ENCODE measurements around the gene ELF2. TPM values are rescaled to one million over a fixed set of nuclear protein-coding genes. Genes with fewer than 3 reads are reported as not detected.

The ELF2 gene
- total RNA-seq, 4 donors from 2014 or later = 32.0 to 92.0 (median 48.5) TPM

DNA sequence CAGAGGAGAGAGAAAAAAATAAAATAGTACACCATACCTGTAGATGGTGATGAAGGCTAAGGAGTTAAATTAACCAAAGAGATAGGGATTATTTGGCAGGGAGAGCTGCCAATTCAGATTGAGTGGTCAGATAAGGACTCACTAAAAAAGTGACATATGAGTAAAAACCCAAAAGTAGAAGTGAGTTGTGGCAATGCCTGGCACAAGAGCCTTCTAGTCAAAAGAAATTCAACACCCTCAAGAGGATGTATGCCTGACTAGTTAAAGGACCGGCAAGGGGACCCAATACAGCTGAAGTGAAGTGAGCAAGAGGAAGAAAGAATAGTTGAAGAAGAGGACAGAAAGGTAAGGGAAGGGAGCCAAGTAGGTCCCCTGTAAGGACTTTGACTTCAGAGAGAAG lies 34.9 kb downstream of the ELF2 start:
- 66% methylated on average over 1 of the region's 1 CpG for WGBS
- no peaks in the 10 kb centered on the region for H3K36me3 ChIP-seq

DNA sequence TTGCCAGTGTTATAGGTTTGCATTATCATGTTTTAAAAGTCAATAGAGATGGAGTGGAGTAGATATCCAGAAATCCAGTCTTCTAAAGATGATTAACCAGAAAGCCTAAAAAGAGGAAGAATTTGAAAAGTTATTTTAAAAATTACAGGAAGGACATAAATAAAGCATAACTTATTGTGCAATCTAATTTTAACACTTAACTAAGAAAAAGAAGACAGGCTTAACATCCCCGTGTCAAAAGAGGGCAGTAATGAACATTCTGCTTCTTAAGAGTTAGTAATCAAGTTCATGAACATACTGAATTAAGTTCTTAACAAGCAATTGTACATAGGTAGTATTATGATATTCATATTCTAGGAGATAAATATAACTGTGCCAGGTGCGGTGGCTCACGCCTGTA lies 39.3 kb downstream of the ELF2 start:
- Histone ChIP-seq H3K27ac (no peak overlapping the region), H3K4me1 (peaks cover 7% of the 10 kb centered on the region), H3K36me3 (peaks cover 23% of the 10 kb centered on the region), H3K27me3 (no peaks in the 10 kb centered on the region), H3K4me3 (no peak overlapping the region), H3K9me3 (no peaks in the 10 kb centered on the region)
- no peak for DNase-seq (ENCODE audit: low spot score in 2 of 2)
- 96% methylated on average over 3 of the region's 3 CpGs for WGBS
- TF ChIP-seq EP300 (IDR thresholded peaks at IDR 0.05) (no peak), POLR2AphosphoS5 (IDR thresholded peaks at IDR 0.05) (no peak), POLR2A (IDR thresholded peaks at IDR 0.05) (no peak)
- TF ChIP-seq, protein P1, sequence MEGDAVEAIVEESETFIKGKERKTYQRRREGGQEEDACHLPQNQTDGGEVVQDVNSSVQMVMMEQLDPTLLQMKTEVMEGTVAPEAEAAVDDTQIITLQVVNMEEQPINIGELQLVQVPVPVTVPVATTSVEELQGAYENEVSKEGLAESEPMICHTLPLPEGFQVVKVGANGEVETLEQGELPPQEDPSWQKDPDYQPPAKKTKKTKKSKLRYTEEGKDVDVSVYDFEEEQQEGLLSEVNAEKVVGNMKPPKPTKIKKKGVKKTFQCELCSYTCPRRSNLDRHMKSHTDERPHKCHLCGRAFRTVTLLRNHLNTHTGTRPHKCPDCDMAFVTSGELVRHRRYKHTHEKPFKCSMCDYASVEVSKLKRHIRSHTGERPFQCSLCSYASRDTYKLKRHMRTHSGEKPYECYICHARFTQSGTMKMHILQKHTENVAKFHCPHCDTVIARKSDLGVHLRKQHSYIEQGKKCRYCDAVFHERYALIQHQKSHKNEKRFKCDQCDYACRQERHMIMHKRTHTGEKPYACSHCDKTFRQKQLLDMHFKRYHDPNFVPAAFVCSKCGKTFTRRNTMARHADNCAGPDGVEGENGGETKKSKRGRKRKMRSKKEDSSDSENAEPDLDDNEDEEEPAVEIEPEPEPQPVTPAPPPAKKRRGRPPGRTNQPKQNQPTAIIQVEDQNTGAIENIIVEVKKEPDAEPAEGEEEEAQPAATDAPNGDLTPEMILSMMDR (IDR thresholded peaks at IDR 0.05) = no peak

More for the DNA sequence above, 34.9 kb downstream of the ELF2 start:
- H3K27ac ChIP-seq = no peak overlapping the region
- DNase-seq (ENCODE audit: low spot score in 2 of 2) = no peak
- no peaks in the 10 kb centered on the region for H3K27me3 ChIP-seq
- TF ChIP-seq POLR2AphosphoS5 (IDR thresholded peaks at IDR 0.05) (no peak), POLR2A (IDR thresholded peaks at IDR 0.05) (no peak), EP300 (IDR thresholded peaks at IDR 0.05) (no peak)
- TF ChIP-seq, protein P1 (IDR thresholded peaks at IDR 0.05) = no peak
- H3K9me3 ChIP-seq = no peaks in the 10 kb centered on the region
- H3K4me1 ChIP-seq = peaks cover 24% of the 10 kb centered on the region
- no peak overlapping the region for H3K4me3 ChIP-seq

DNA sequence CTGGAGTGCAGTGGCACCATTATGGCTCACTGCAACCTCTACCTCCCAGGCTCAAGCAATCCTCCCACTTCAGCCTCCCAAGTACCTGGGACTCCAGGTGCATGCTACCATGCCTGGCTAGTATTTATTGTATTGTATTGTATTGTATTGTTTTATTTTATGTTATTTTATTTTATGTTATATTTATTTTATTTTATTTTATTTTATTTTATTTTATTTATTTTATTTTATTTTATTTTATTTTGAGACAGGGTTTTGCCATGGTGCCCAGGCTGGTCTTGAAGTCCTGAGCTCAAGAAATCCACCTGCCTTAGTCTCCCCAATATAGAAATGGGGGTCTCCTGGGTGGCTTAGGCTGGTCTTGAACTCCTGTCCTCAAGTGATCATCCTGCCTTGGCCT lies 42.6 kb downstream of the ELF2 start:
- Histone ChIP-seq H3K36me3 (peaks cover 23% of the 10 kb centered on the region), H3K9me3 (no peaks in the 10 kb centered on the region), H3K4me3 (no peak overlapping the region), H3K27me3 (no peaks in the 10 kb centered on the region), H3K27ac (no peak overlapping the region), H3K4me1 (no peaks in the 10 kb centered on the region)
- no peak for DNase-seq (ENCODE audit: low spot score in 2 of 2)
- TF ChIP-seq POLR2A (IDR thresholded peaks at IDR 0.05) (no peak), POLR2AphosphoS5 (IDR thresholded peaks at IDR 0.05) (no peak), EP300 (IDR thresholded peaks at IDR 0.05) (no peak)
- TF ChIP-seq, protein P1 (IDR thresholded peaks at IDR 0.05) = no peak

DNA sequence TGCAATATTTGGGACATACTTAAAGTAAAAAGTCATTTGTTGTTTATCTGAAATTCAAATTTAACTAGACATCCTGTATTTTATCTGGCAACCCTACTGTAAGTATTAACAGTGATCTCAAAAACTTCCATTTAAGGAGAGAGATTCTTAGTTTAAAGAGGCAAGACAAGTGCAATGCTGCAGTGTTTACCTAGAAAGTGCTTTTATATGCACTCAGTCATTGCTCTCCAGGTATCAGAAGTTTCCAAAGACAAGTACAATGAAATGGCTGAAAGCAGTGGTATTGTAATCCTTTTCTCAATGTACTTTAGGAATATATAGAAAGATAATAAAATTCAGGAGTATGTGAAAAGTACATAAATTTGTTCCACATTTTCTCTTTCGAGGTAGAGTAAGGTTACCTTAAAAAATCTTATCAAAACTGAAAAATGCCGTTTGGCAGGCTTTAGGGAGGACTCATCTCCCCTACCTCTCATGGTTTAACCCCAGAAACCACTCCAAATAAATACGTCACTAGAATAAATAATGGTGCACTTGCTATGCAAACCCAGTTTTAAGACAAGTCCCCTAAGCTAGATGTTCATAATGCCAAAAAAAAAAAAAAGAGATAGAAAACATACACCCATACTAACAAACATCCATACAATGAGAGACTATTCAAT lies 45.7 kb downstream of the ELF2 start:
- Histone ChIP-seq H3K36me3 (peaks cover 18% of the 10 kb centered on the region), H3K4me3 (no peak overlapping the region), H3K27me3 (no peaks in the 10 kb centered on the region), H3K9me3 (no peaks in the 10 kb centered on the region), H3K4me1 (no peaks in the 10 kb centered on the region), H3K27ac (no peak overlapping the region)
- 90% methylated on average over 3 of the region's 3 CpGs for WGBS
- TF ChIP-seq POLR2A (IDR thresholded peaks at IDR 0.05) (no peak), EP300 (IDR thresholded peaks at IDR 0.05) (no peak), POLR2AphosphoS5 (IDR thresholded peaks at IDR 0.05) (no peak)
- TF ChIP-seq, protein P1 (IDR thresholded peaks at IDR 0.05) = no peak
- DNase-seq (ENCODE audit: low spot score in 2 of 2) = no peak

DNA sequence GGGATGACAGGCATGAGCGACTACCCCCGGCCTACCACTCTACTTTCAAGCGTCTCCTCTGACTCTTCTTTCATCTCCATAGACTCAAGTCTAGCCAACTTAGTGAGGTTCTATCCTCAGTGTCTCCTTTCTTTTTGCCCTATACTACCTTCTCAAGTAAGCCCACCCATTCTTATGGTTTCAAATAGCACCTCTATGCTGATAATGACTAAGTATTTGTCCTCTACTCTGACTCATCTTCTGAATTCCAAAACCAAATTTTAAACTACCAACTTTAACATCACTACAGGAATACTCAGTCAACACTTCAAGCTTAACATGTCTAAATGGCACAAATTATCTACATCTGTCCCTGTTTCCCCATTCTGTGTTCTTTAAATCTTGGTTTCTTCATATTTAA lies 47.8 kb downstream of the ELF2 start:
- peaks cover 8% of the 10 kb centered on the region for H3K36me3 ChIP-seq
- H3K27ac ChIP-seq = no peak overlapping the region
- no peaks in the 10 kb centered on the region for H3K4me1 ChIP-seq
- TF ChIP-seq EP300 (IDR thresholded peaks at IDR 0.05) = no peak
- TF ChIP-seq, protein P1 (IDR thresholded peaks at IDR 0.05) = no peak
- no peak for TF ChIP-seq POLR2A (IDR thresholded peaks at IDR 0.05)
- no peak for TF ChIP-seq POLR2AphosphoS5 (IDR thresholded peaks at IDR 0.05)
- H3K9me3 ChIP-seq = no peaks in the 10 kb centered on the region
- DNase-seq (ENCODE audit: low spot score in 2 of 2) = no peak
- no peaks in the 10 kb centered on the region for H3K27me3 ChIP-seq
- H3K4me3 ChIP-seq = no peak overlapping the region
- WGBS = 79% methylated on average over 3 of the region's 3 CpGs

All from suprapubic skin (tissue), 4 donors.